ENCODE data around the gene ARHGEF16. TPM values are rescaled to one million over a fixed set of nuclear protein-coding genes. Genes with fewer than 3 reads are reported as not detected.

The ARHGEF16 gene
- total RNA-seq, 4 donors from 2014 or later: 0.42 to 0.98 (median 0.69) TPM

DNA sequence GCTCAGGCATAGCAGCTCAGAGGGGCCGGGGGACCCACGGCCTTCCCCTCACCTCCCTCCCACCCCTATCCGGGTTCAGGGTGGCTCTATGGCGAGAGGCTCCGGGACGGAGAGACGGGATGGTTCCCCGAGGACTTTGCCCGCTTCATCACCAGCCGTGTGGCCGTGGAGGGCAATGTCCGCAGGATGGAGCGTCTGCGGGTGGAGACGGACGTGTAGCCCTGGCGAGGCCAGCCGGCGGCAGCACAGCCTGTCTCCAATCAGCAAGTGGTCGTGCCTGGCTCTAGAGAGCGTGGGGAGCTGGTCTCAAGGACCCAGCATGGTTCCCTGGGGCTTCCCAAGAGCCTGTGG is 25.9 kb downstream of the ARHGEF16 start:
- WGBS: 79% methylated on average over 16 of the region's 21 CpGs
- no peaks in the 10 kb centered on the region for H3K4me1 ChIP-seq
- TF ChIP-seq EP300 (IDR thresholded peaks at IDR 0.05) (no peak), POLR2AphosphoS5 (IDR thresholded peaks at IDR 0.05) (no peak), POLR2A (IDR thresholded peaks at IDR 0.05; ENCODE audit: low read depth) (no peak)
- TF ChIP-seq, protein P1, sequence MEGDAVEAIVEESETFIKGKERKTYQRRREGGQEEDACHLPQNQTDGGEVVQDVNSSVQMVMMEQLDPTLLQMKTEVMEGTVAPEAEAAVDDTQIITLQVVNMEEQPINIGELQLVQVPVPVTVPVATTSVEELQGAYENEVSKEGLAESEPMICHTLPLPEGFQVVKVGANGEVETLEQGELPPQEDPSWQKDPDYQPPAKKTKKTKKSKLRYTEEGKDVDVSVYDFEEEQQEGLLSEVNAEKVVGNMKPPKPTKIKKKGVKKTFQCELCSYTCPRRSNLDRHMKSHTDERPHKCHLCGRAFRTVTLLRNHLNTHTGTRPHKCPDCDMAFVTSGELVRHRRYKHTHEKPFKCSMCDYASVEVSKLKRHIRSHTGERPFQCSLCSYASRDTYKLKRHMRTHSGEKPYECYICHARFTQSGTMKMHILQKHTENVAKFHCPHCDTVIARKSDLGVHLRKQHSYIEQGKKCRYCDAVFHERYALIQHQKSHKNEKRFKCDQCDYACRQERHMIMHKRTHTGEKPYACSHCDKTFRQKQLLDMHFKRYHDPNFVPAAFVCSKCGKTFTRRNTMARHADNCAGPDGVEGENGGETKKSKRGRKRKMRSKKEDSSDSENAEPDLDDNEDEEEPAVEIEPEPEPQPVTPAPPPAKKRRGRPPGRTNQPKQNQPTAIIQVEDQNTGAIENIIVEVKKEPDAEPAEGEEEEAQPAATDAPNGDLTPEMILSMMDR (IDR thresholded peaks at IDR 0.05): no peak
- intact Hi-C loops (cut with DNase I): no loop called here
- peaks cover 0 to 38% (median 0%) of the 10 kb centered on the region in 4 donors for H3K27me3 ChIP-seq
- no peak overlapping the region for H3K4me3 ChIP-seq
- H3K27ac ChIP-seq (replicated peaks in 1 of 4): no peak overlapping the region
- H3K9me3 ChIP-seq: no peaks in the 10 kb centered on the region
- no peak for DNase-seq (ENCODE audit: extremely low spot score)
- no peaks in the 10 kb centered on the region for H3K36me3 ChIP-seq

- Histone ChIP-seq H3K4me1 (no peaks in the 10 kb centered on the region), H3K9me3 (no peaks in the 10 kb centered on the region), H3K27ac (replicated peaks in 1 of 4) (no peak overlapping the region), H3K4me3 (no peak overlapping the region), H3K27me3 (peaks cover 0 to 33% (median 0%) of the 10 kb centered on the region in 4 donors), H3K36me3 (no peaks in the 10 kb centered on the region)
- intact Hi-C loops (cut with DNase I): no loop called here
- DNase-seq (ENCODE audit: extremely low spot score): no peak
- 64% methylated on average over 3 of the region's 15 CpGs for WGBS
- TF ChIP-seq EP300 (IDR thresholded peaks at IDR 0.05): no peak
- TF ChIP-seq, protein P1 (IDR thresholded peaks at IDR 0.05): no peak
- TF ChIP-seq POLR2AphosphoS5 (IDR thresholded peaks at IDR 0.05): no peak
- TF ChIP-seq POLR2A (IDR thresholded peaks at IDR 0.05; ENCODE audit: low read depth): no peak
Observed at GRCh38 chr1:3481046-3481445, 26.6 kb downstream of the ARHGEF16 start.

DNA sequence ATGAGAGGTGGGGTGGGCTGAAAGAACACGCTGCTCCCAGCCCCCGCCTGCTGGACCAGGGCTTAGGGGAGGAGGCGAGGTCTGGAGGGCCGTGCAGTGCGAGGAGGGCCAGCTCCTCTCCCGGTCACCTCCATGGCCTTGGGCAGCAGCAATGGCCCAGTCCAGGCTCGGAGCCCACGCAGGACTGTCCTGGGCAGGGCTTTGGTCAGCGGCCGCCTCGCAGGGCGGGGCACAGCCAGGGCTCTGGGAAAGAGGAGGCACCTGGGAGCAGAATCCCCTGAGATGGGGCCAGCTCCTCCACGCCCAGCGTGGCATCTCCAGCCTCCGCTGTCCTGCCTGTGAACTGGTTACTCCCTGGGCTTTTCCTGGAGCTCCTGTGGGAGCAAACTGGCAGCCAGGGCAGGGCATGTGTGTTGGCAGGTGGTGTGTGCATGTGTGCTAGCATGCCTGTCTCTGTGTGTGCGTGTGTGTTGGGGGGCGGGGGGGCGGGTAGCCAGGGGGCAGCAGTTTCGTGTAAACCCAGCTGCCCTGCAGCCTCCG is 27.4 kb downstream of the ARHGEF16 start:
- no CpG with 5 or more reads among the region's 20 CpGs for WGBS
- Histone ChIP-seq H3K4me1 (no peaks in the 10 kb centered on the region), H3K9me3 (no peaks in the 10 kb centered on the region), H3K36me3 (no peaks in the 10 kb centered on the region), H3K27me3 (peaks cover 0 to 24% (median 0%) of the 10 kb centered on the region in 4 donors), H3K27ac (replicated peaks in 1 of 4) (no peak overlapping the region), H3K4me3 (no peak overlapping the region)
- DNase-seq (ENCODE audit: extremely low spot score): no peak
- intact Hi-C loops (cut with DNase I): no loop called here
- TF ChIP-seq POLR2AphosphoS5 (IDR thresholded peaks at IDR 0.05) (no peak), EP300 (IDR thresholded peaks at IDR 0.05) (no peak), POLR2A (IDR thresholded peaks at IDR 0.05; ENCODE audit: low read depth) (no peak)
- TF ChIP-seq, protein P1 (IDR thresholded peaks at IDR 0.05): no peak

DNA sequence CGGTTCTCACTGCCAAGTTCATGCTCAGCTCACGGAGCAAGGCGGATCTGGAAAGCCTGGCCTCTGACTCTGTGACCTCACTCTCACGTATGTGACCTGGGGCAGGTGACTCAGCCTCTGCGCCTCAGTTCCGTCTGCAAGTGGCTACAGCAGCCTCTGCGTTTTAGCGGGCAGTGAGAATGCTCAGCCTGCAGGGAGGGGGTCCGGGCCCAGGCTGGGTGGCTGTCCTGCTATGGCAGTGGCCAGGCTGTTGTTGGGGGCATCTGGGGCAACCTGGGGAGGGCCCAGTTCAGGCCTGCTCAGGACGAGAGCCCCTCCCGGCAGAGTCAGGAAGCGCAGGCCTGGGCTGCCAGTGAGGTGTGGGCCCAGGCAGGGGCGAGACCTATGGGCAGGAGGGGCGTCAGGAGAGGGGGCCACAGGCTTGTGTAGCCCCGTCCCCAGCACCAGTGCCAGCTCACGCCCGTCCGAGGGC is 27.9 kb downstream of the ARHGEF16 start:
- DNase-seq (ENCODE audit: extremely low spot score): no peak
- TF ChIP-seq POLR2AphosphoS5 (IDR thresholded peaks at IDR 0.05) (no peak), POLR2A (IDR thresholded peaks at IDR 0.05; ENCODE audit: low read depth) (no peak), EP300 (IDR thresholded peaks at IDR 0.05) (no peak)
- Histone ChIP-seq H3K27ac (replicated peaks in 1 of 4) (no peak overlapping the region), H3K27me3 (peaks cover 0 to 24% (median 0%) of the 10 kb centered on the region in 4 donors), H3K36me3 (no peaks in the 10 kb centered on the region), H3K4me3 (no peak overlapping the region), H3K4me1 (no peaks in the 10 kb centered on the region), H3K9me3 (no peaks in the 10 kb centered on the region)
- WGBS: 80% methylated on average over 2 of the region's 18 CpGs
- intact Hi-C loops (cut with DNase I): no loop called here

GRCh38 chr1:3483380-3483779 is 28.9 kb downstream of the ARHGEF16 start:
- no peak overlapping the region for H3K27ac ChIP-seq (replicated peaks in 1 of 4)
- H3K27me3 ChIP-seq: peaks cover 0 to 28% (median 0%) of the 10 kb centered on the region in 4 donors
- H3K36me3 ChIP-seq: no peaks in the 10 kb centered on the region
- DNase-seq (ENCODE audit: extremely low spot score): no peak
- intact Hi-C loops (cut with DNase I): no loop called here
- no peak overlapping the region for H3K4me3 ChIP-seq
- 84% methylated on average over 7 of the region's 14 CpGs for WGBS
- no peak for TF ChIP-seq EP300 (IDR thresholded peaks at IDR 0.05)
- TF ChIP-seq POLR2AphosphoS5 (IDR thresholded peaks at IDR 0.05): no peak
- TF ChIP-seq, protein P1 (IDR thresholded peaks at IDR 0.05): no peak
- TF ChIP-seq POLR2A (IDR thresholded peaks at IDR 0.05; ENCODE audit: low read depth): no peak
- H3K9me3 ChIP-seq: peaks cover 0 to 6% (median 2%) of the 10 kb centered on the region in 4 donors
- no peaks in the 10 kb centered on the region for H3K4me1 ChIP-seq
